Measurements from ENCODE around the gene ATP2A2. TPM values are rescaled to one million over a fixed set of nuclear protein-coding genes. Genes with fewer than 3 reads are reported as not detected.
"Not testable (repeated sequence)": the region's sequence is repeated elsewhere in the genome, so short reads cannot be mapped to it uniquely, and the experiment has no call there.

ATP2A2 gene
- total RNA-seq, 1 donor, result 71.7 TPM

DNA sequence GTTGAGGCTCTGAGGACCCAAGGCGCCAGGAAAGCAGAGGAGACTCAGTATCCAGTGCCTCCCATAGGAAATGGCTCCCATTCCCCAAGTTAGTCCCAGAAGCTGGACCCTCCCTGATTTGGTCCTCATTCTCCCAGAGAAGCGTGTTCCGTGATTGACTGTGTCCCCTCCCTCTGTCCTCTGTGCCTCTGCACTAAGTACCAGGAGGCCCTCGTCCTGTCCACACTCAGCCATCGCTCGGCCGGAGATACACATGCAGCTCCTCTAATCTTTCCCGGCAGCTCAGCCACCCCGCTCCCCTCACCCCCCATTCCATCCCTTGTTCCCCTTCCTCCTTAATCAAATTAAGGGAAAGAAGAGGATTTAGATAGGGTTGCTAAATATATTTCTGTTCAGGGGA is 28.3 kb upstream of the ATP2A2 start:
- H3K4me3 ChIP-seq (ENCODE audit: low read length), result no peak overlapping the region
- H3K27me3 ChIP-seq (ENCODE audit: insufficient read depth, low read length), result no peaks in the 10 kb centered on the region
- no peaks in the 10 kb centered on the region for H3K9me3 ChIP-seq (ENCODE audit: low read depth, low read length)
- H3K4me1 ChIP-seq (ENCODE audit: insufficient read depth, low read length), result peaks cover 39% of the 10 kb centered on the region

GRCh38 chr12:110253176-110253575 is 27.9 kb upstream of the ATP2A2 start:
- peaks cover 41% of the 10 kb centered on the region for H3K4me1 ChIP-seq (ENCODE audit: insufficient read depth, low read length)
- H3K4me3 ChIP-seq (ENCODE audit: low read length), result no peak overlapping the region

GRCh38 chr12:110254971-110255540 is 26.0 kb upstream of the ATP2A2 start:
- H3K4me1 ChIP-seq (ENCODE audit: insufficient read depth, low read length), result peaks cover 34% of the 10 kb centered on the region
- no peaks in the 10 kb centered on the region for H3K9me3 ChIP-seq (ENCODE audit: low read depth, low read length)
- no peaks in the 10 kb centered on the region for H3K27me3 ChIP-seq (ENCODE audit: insufficient read depth, low read length)
- no peak overlapping the region for H3K4me3 ChIP-seq (ENCODE audit: low read length)

More at GRCh38 chr12:110253176-110253575, 27.9 kb upstream of the ATP2A2 start:
- Histone ChIP-seq H3K9me3 (ENCODE audit: low read depth, low read length) (no peaks in the 10 kb centered on the region), H3K27me3 (ENCODE audit: insufficient read depth, low read length) (no peaks in the 10 kb centered on the region)

DNA sequence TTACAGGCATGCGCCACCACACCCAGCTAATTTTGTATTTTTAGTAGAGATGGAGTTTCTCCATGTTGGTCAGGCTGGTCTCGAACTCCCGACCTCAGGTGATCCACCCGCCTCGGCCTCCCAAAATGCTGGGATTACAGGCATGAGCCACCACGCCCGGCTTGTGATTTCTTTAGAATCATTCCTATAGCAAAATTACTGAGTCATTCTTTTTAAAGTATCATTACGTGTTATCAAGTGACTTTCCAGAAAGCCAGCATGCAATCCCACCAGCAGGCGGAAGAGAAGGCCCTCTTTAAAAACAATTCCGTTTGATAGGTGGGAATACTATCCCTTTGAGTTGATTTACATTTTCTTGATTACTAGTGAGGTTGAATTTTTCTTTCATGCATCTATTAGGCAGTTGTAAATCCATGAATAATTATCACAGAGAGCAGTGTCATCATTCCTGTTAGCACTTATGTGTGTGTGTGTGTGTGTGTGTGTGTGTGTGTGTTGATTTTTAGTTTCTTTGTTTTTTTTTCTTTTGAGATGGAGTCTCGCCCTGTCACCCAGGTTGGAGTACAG is 25.1 kb upstream of the ATP2A2 start:
- not testable (repeated sequence) for H3K27me3 ChIP-seq (ENCODE audit: insufficient read depth, low read length); H3K9me3 ChIP-seq (ENCODE audit: low read depth, low read length); H3K4me3 ChIP-seq (ENCODE audit: low read length)
- peaks cover 34% of the 10 kb centered on the region for H3K4me1 ChIP-seq (ENCODE audit: insufficient read depth, low read length)

- Histone ChIP-seq H3K4me1 (ENCODE audit: insufficient read depth, low read length) (peaks cover 34% of the 10 kb centered on the region), H3K27me3 (ENCODE audit: insufficient read depth, low read length) (no peaks in the 10 kb centered on the region), H3K4me3 (ENCODE audit: low read length) (no peak overlapping the region), H3K9me3 (ENCODE audit: low read depth, low read length) (no peaks in the 10 kb centered on the region)
Observed at GRCh38 chr12:110256780-110257431, 24.1 kb upstream of the ATP2A2 start.

DNA sequence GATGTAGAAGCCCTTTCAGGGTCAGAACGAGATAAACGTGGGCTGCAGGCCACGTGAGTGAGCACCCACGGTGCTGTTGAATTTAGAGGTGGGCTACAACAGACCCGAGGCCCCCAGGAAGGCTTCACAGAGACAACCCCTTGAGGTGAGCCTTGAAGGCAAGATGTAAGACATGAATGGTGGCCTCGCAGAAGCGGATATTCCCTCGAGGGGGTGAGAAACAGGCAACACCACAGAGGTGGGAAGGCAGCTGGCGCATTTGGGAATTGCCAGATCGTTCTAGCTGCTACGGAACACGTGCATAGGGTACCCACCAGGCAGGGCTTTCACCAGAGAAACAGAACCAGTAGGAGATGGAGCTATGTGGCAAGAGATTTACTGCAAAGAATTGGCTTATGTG is 22.6 kb upstream of the ATP2A2 start:
- H3K9me3 ChIP-seq (ENCODE audit: low read depth, low read length), result no peaks in the 10 kb centered on the region
- H3K4me1 ChIP-seq (ENCODE audit: insufficient read depth, low read length), result peaks cover 38% of the 10 kb centered on the region
- H3K4me3 ChIP-seq (ENCODE audit: low read length), result no peak overlapping the region
- no peaks in the 10 kb centered on the region for H3K27me3 ChIP-seq (ENCODE audit: insufficient read depth, low read length)

- no peaks in the 10 kb centered on the region for H3K27me3 ChIP-seq (ENCODE audit: insufficient read depth, low read length)
- no peak overlapping the region for H3K4me3 ChIP-seq (ENCODE audit: low read length)
Observed at GRCh38 chr12:110262442-110263388, 18.3 kb upstream of the ATP2A2 start.

GRCh38 chr12:110266381-110266960 is 14.6 kb upstream of the ATP2A2 start:
- Histone ChIP-seq H3K4me1 (ENCODE audit: insufficient read depth, low read length) (peaks cover 20% of the 10 kb centered on the region), H3K9me3 (ENCODE audit: low read depth, low read length) (no peaks in the 10 kb centered on the region), H3K27me3 (ENCODE audit: insufficient read depth, low read length) (no peaks in the 10 kb centered on the region), H3K4me3 (ENCODE audit: low read length) (no peak overlapping the region)

More at GRCh38 chr12:110262442-110263388, 18.3 kb upstream of the ATP2A2 start:
- Histone ChIP-seq H3K4me1 (ENCODE audit: insufficient read depth, low read length) (peaks cover 23% of the 10 kb centered on the region), H3K9me3 (ENCODE audit: low read depth, low read length) (no peaks in the 10 kb centered on the region)

- H3K27me3 ChIP-seq (ENCODE audit: insufficient read depth, low read length), result no peaks in the 10 kb centered on the region
- H3K4me3 ChIP-seq (ENCODE audit: low read length), result no peak overlapping the region
- H3K4me1 ChIP-seq (ENCODE audit: insufficient read depth, low read length), result peaks cover 20% of the 10 kb centered on the region
- no peaks in the 10 kb centered on the region for H3K9me3 ChIP-seq (ENCODE audit: low read depth, low read length)
Observed at GRCh38 chr12:110266980-110267620, 13.9 kb upstream of the ATP2A2 start.

GRCh38 chr12:110269622-110270124 is 11.4 kb upstream of the ATP2A2 start:
- Histone ChIP-seq H3K27me3 (ENCODE audit: insufficient read depth, low read length) (no peaks in the 10 kb centered on the region), H3K9me3 (ENCODE audit: low read depth, low read length) (no peaks in the 10 kb centered on the region), H3K4me1 (ENCODE audit: insufficient read depth, low read length) (peaks cover 10% of the 10 kb centered on the region), H3K4me3 (ENCODE audit: low read length) (no peak overlapping the region)

DNA sequence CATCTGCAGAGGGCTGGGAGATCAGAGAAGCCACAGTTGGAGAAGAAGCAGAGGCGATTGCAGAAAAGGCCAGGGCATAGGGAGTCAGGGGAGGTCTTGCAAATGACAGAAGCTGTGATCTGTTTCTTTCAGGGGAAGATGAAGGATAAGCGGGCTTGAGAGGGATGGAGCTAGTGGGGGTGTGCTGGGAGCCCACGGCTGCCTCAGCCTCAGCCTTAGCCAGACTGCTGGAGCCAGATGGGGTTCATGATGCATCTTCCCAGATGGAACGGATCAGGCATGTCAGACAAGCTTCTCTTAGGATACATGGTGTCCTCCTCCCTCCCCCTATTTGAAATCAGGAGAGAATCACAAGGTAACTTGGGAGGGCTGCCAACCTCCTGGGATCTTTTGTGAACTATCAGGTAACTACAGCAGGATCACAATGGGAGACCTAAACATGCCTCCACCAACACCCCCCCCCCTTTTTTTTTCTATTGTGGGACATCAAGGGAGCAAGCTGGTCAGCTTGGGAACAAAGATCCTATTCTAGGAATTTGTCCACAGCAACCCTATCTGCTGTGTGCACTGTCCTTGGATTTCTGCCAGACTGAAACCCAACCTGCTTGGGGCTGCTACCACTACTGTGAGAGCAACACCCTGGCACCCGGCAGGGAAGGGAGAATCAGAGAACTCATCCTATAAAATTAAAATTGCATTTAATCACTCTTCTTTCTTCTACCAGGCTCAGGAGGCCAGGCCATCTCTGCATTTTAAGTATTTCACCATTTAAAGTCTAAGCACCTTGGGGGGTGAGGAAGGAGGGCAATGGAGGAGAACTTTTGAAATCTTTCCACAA is 10.7 kb upstream of the ATP2A2 start:
- Histone ChIP-seq H3K4me3 (ENCODE audit: low read length) (no peak overlapping the region), H3K27me3 (ENCODE audit: insufficient read depth, low read length) (no peaks in the 10 kb centered on the region), H3K4me1 (ENCODE audit: insufficient read depth, low read length) (peaks cover 10% of the 10 kb centered on the region), H3K9me3 (ENCODE audit: low read depth, low read length) (no peaks in the 10 kb centered on the region)

DNA sequence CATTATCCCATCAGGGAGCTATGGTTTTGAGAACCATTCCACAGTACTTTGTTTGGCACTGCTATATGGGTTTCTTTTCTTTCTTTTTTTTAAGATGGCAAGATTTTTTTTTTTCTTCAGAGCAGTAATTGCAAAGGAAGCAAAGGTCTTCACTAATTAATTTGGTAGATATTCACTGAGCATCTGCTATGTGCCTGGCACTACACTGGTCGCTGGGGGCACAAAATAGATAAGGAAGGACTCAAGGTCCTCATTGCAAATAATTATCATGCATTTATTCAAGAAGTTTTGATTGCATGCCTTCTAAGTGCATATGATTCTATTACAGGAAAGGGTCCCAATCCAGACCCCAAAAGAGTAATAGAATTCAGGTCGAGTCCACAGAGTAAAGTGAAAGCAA is 10.0 kb upstream of the ATP2A2 start:
- Histone ChIP-seq H3K4me1 (ENCODE audit: insufficient read depth, low read length) (peaks cover 10% of the 10 kb centered on the region), H3K4me3 (ENCODE audit: low read length) (no peak overlapping the region), H3K9me3 (ENCODE audit: low read depth, low read length) (no peaks in the 10 kb centered on the region), H3K27me3 (ENCODE audit: insufficient read depth, low read length) (no peaks in the 10 kb centered on the region)

DNA sequence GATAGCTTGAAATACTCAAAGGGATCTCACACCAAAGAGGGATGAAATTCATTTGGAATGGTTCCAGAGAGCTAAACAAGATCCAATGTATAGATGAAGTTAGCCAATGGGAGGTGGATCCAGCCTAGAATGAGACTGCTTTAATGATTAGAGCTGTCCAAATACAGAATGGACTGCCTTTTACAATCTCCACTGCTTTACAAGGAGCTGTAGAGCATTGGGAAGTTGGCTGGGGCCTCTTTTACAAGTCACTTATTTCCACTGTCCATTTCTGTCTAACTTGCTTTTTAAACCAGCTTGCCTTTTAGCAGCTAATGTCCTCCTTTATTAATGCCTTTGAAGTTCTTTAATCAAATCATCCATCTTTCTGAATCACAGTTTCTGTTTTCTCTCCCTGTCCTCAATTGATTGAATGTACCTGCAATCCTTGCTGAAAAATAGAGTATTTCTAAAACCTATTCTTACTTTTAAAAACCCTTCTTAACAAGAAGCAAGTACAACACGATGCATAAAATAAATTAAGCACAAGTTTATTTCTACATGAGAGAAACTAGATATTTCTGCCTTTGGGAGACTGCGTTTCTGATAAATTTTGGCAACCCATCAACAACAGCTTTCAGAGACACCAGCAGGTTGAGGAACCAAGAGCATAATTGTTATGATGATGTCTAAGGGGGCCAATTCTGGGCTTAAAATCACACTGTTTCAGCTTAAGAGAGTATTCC is 3.4 kb upstream of the ATP2A2 start:
- Histone ChIP-seq H3K27me3 (ENCODE audit: insufficient read depth, low read length) (no peaks in the 10 kb centered on the region), H3K4me3 (ENCODE audit: low read length) (no peak overlapping the region), H3K9me3 (ENCODE audit: low read depth, low read length) (no peaks in the 10 kb centered on the region), H3K4me1 (ENCODE audit: insufficient read depth, low read length) (peaks cover 14% of the 10 kb centered on the region)

Measured in mononuclear cell (primary cell).